ENCODE measurements around the gene NPM1. TPM values are rescaled to one million over a fixed set of nuclear protein-coding genes. Genes with fewer than 3 reads are reported as not detected.
"Not testable (repeated sequence)": the region's sequence is repeated elsewhere in the genome, so short reads cannot be mapped to it uniquely, and the experiment has no call there.

Gene NPM1
- total and polyA plus RNA-seq, 4 experiments from 2014 or later, result 595 to 892 (median 817) TPM

DNA sequence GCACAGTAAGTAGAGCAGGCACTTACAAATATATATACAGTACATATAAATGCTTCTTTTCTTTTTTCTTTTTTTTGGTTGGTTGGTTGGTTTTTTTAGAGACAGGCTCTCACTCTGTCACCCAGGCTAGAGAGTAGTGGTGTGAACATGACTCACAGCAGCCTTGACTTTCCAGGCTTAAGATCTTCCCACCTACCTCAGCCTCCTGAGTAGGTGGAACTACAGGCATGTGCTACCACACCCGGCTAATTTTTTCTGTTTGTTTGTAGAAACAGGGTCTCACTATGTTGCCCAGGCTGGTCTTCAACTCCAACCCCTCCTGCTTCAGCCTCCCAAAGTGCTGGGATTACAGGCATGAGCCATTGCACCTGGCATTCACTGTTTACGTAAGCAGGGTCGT is 2.6 kb upstream of the NPM1 start:
- intact Hi-C loops (cut with micrococcal nuclease), result loop anchor here (5.0 to 10.0 kb wide), 5 partner anchors 802 to 1803 kb away; partner anchors contain the start of genes CREBRF, DUSP1, SPDL1 and STK10
- CTCF ChIA-PET (ENCODE audit: partially characterized antibody); H3K4me3 Mint-ChIP-seq; H3K4me3 ChIP-seq (ENCODE audit: low read length in 2 of 2); POLR2A ChIA-PET (ENCODE audit: partially characterized antibody); H3K36me3 ChIP-seq (ENCODE audit: insufficient read depth, low read length); H3K27me3 ChIP-seq (ENCODE audit: insufficient read depth, low read length); H3K27me3 Mint-ChIP-seq; H3K27ac ChIP-seq (ENCODE audit: low read depth, low read length); DNase-seq; H3K9me3 ChIP-seq (ENCODE audit: control insufficient read depth in 1 of 2, low read length in 2 of 2): not testable (repeated sequence)
- H3K9me3 Mint-ChIP-seq, result peaks cover 0 to 10% (median 0%) of the 10 kb centered on the region in 8 donors
- H3K4me1 Mint-ChIP-seq, result peaks cover 15 to 34% (median 22%) of the 10 kb centered on the region in 4 donors
- H3K36me3 Mint-ChIP-seq, result peaks cover 2 to 26% of the 10 kb centered on the region in 2 donors
- H3K27ac Mint-ChIP-seq, result peak overlapping the region in 1 of 7 donors; percentile 64
- H3K4me1 ChIP-seq (ENCODE audit: insufficient read depth, low read length), result peaks cover 20% of the 10 kb centered on the region

DNA sequence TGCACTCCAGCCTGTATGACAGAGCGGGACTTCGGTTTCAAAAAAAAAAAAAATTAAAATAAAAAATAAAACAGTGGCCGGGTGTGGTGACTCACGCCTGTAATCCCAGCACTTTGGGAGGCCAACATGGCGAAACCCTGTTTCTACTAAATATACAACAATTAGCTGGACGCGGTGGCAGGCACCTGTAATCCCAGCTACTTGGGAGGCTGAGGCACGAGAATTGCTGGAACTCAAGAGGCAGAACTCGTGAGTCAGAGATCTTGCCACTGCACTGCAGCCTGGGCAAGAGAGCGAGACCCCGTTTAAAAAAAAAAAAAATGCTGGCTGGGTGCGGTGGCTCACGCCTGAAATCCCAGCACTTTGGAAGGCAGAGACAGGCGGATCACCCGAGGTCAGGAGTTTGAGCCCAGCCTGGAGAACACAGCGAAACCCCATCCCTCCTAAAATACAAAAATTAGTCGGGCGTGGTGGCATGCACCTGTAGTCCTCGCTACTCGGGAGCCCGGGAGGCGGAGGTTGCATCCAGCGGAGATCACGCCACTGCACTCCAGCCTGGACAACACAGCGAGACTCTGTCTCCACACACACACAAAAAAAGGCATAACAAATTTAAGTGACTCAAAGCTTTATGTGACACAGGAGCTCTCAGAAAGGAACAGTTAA is 1.5 kb upstream of the NPM1 start:
- no peak overlapping the region for H3K4me3 ChIP-seq (ENCODE audit: low read length in 2 of 2)
- H3K27me3 Mint-ChIP-seq, result peaks cover 1 to 3% of the 10 kb centered on the region in 2 donors
- H3K36me3 ChIP-seq (ENCODE audit: insufficient read depth, low read length), result no peaks in the 10 kb centered on the region
- H3K27ac Mint-ChIP-seq, result peak overlapping the region in 4 of 7 donors; percentile 48 to 95 (median 69)
- H3K4me1 ChIP-seq (ENCODE audit: insufficient read depth, low read length), result peaks cover 32% of the 10 kb centered on the region
- intact Hi-C loops (cut with micrococcal nuclease), result loop anchor here (5.0 to 10.0 kb wide), 5 partner anchors 801 to 1804 kb away; partner anchors contain the start of genes CREBRF, DUSP1, SPDL1 and STK10
- peaks cover 9 to 35% of the 10 kb centered on the region in 2 donors for H3K36me3 Mint-ChIP-seq
- ChIA-PET CTCF (ENCODE audit: partially characterized antibody) (interaction anchor here (0.6 to 0.7 kb wide), 2 partner anchors 52 to 399 kb away, joined by 3 read pairs; no protein-coding TSS in a partner anchor), POLR2A (ENCODE audit: partially characterized antibody) (interaction anchor here (1.1 to 2.1 kb wide), 4 partner anchors 9 to 1388 kb away, joined by 3 to 9 read pairs (median 5); no protein-coding TSS in a partner anchor)
- no peaks in the 10 kb centered on the region for H3K9me3 ChIP-seq (ENCODE audit: control insufficient read depth in 1 of 2, low read length in 2 of 2)
- no peak overlapping the region for H3K27ac ChIP-seq (ENCODE audit: low read depth, low read length)
- peaks cover 0 to 10% (median 0%) of the 10 kb centered on the region in 8 donors for H3K9me3 Mint-ChIP-seq
- H3K4me1 Mint-ChIP-seq, result peaks cover 25 to 45% (median 33%) of the 10 kb centered on the region in 4 donors
- peak overlapping the region in 7 of 8 donors; percentile 31 to 99 (median 46) for H3K4me3 Mint-ChIP-seq
- no peaks in the 10 kb centered on the region for H3K27me3 ChIP-seq (ENCODE audit: insufficient read depth, low read length)
- no peak for DNase-seq

DNA sequence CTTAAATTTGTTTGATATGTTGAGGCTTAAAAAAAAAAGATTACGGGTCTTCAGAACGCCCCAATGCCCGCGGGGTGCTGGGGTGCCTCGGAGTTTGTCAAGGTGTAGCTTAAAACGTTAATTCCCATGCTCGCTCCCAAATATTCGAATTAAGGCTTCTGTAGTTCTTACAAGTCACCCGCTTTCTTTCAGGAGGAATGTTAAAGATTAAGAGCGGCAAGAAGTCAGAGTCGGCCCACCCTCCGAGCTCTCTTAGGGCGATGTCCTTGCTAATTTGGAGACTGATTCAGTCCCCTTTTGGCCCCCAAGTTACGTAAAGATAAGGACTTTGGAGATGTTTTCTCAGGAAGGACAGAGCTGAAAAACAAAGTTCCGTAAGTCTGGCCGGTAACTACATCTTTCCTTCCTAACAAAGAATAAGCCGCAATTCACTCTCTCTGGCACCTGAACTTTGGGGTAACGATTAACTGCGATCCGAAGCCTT is 746 bp upstream of the NPM1 start:
- Mint-ChIP-seq H3K27me3 (peaks cover 1 to 3% of the 10 kb centered on the region in 2 donors), H3K9me3 (peaks cover 0 to 10% (median 0%) of the 10 kb centered on the region in 8 donors), H3K4me1 (peaks cover 29 to 52% (median 40%) of the 10 kb centered on the region in 4 donors), H3K36me3 (peaks cover 13 to 41% of the 10 kb centered on the region in 2 donors), H3K4me3 (peak overlapping the region; percentile 97 to 99 (median 98)), H3K27ac (peak overlapping the region; percentile 95 to 100 (median 99))
- H3K27me3 ChIP-seq (ENCODE audit: insufficient read depth, low read length), result no peaks in the 10 kb centered on the region
- intact Hi-C loops (cut with micrococcal nuclease), result loop anchor here (1.0 to 10.0 kb wide), 6 partner anchors 619 to 1805 kb away; partner anchors contain the start of genes CREBRF, DUSP1, FBXW11 and SPDL1
- ChIA-PET CTCF (ENCODE audit: partially characterized antibody) (no interaction called here), POLR2A (ENCODE audit: partially characterized antibody) (interaction anchor here (0.7 to 3.0 kb wide), 10 partner anchors 8 to 1387 kb away, joined by 3 to 27 read pairs (median 4); partner anchors contain the start of gene FBXW11)
- H3K9me3 ChIP-seq (ENCODE audit: control insufficient read depth in 1 of 2, low read length in 2 of 2), result no peaks in the 10 kb centered on the region
- H3K4me3 ChIP-seq (ENCODE audit: low read length in 2 of 2), result peak overlapping the region; percentile 74 to 94
- H3K4me1 ChIP-seq (ENCODE audit: insufficient read depth, low read length), result peaks cover 39% of the 10 kb centered on the region
- peak overlapping the region; percentile 79 for H3K27ac ChIP-seq (ENCODE audit: low read depth, low read length)
- DNase-seq, result no peak
- peaks cover under 1% of the 10 kb centered on the region for H3K36me3 ChIP-seq (ENCODE audit: insufficient read depth, low read length)

DNA sequence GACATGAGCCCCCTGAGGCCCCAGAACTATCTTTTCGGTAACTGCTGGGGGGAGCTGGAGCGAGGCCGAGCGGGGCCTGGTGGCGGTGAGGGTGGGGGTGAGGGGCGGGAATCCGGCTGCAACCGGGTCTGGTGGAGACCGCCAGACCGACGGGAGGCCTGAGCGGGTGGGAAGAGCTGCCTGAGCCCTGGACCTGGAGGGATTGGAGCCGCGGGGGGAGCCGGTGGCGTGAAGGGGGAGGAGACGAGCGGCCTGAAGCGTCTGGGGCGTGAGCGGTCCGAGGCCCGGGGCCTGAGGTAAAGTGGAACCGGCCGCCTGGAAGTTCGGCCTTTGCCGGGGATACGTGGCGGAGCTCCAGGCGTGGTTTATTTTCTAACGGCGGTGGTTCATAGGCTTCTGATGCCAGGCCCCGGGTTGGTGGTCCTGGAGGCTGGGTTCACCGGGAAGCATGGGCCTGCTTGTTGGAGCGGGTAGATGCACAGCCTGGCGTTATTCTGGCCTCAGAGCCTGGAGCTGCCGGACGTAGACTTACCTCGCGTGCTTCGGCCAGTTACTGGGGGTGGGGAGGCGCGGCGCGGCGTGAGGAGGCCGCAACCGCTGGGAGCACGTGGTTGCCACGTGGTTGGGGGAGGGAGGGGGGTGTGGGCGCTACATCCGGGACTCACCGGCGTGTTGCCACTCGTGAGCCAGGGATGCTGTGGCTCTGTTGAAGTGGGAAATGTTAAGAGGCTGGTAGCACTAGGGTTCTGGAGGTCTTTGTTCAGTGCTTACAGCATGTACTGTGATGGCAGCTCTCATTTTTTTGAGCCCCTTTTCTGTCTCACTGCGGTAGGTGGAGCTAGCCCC is 544 bp downstream of the NPM1 start:
- peaks cover 24 to 54% of the 10 kb centered on the region in 2 donors for H3K36me3 Mint-ChIP-seq
- peak overlapping the region; percentile 50 to 80 for H3K4me3 ChIP-seq (ENCODE audit: low read length in 2 of 2)
- H3K4me1 Mint-ChIP-seq, result peaks cover 33 to 65% (median 50%) of the 10 kb centered on the region in 4 donors
- peaks cover 13% of the 10 kb centered on the region for H3K36me3 ChIP-seq (ENCODE audit: insufficient read depth, low read length)
- peak overlapping the region; percentile 95 to 100 (median 99) for H3K27ac Mint-ChIP-seq
- peak overlapping the region; percentile 97 to 99 (median 98) for H3K4me3 Mint-ChIP-seq
- H3K27ac ChIP-seq (ENCODE audit: low read depth, low read length), result peak overlapping the region; percentile 79
- DNase-seq, result peak; percentile 74 to 87 (median 79)
- H3K27me3 ChIP-seq (ENCODE audit: insufficient read depth, low read length), result no peaks in the 10 kb centered on the region
- intact Hi-C loops (cut with micrococcal nuclease), result loop anchor here (1.0 to 10.0 kb wide), 6 partner anchors 618 to 1806 kb away; partner anchors contain the start of genes CREBRF, DUSP1, FBXW11 and SPDL1
- H3K27me3 Mint-ChIP-seq, result peaks cover 0 to 3% of the 10 kb centered on the region in 2 donors
- peaks cover 0 to 10% (median 0%) of the 10 kb centered on the region in 8 donors for H3K9me3 Mint-ChIP-seq
- peaks cover 52% of the 10 kb centered on the region for H3K4me1 ChIP-seq (ENCODE audit: insufficient read depth, low read length)
- CTCF ChIA-PET (ENCODE audit: partially characterized antibody), result interaction anchor here (0.6 to 1.4 kb wide), 2 partner anchors 30 to 1805 kb away, joined by 4 read pairs; partner anchors contain the start of genes FGF18 and SPDL1
- no peaks in the 10 kb centered on the region for H3K9me3 ChIP-seq (ENCODE audit: control insufficient read depth in 1 of 2, low read length in 2 of 2)
- POLR2A ChIA-PET (ENCODE audit: partially characterized antibody), result interaction anchor here (0.6 to 3.0 kb wide), 17 partner anchors 9 to 1756 kb away, joined by 3 to 27 read pairs (median 4); partner anchors contain the start of genes BNIP1, FBXW11 and FGF18

DNA sequence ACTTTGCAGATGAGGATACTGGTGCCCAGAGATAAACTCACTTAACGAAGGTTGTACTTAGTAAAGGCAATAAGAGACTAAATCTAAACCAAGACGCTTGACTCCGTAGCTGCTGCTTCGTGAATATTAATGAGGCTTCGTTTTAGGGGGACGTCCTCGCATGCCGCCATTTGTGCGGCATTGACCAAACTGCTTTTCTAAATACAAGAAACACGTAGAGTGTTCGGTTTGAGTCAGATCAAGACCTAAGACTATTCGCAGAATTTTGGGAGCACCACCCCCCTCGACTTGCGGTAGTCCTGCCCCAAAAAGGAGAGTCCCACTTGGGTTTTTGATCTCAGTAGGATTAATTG is 1.1 kb downstream of the NPM1 start:
- intact Hi-C loops (cut with micrococcal nuclease), result loop anchor here (5.0 to 10.0 kb wide), 5 partner anchors 799 to 1806 kb away; partner anchors contain the start of genes CREBRF, DUSP1, SPDL1 and STK10
- H3K4me3 Mint-ChIP-seq, result peak overlapping the region; percentile 97 to 99 (median 98)
- ChIA-PET POLR2A (ENCODE audit: partially characterized antibody) (interaction anchor here (0.7 to 3.0 kb wide), 9 partner anchors 12 to 1756 kb away, joined by 3 to 27 read pairs (median 4); partner anchors contain the start of genes BNIP1, FBXW11 and FGF18), CTCF (ENCODE audit: partially characterized antibody) (interaction anchor here (0.6 to 1.4 kb wide), 2 partner anchors 30 to 1805 kb away, joined by 4 read pairs; partner anchors contain the start of genes FGF18 and SPDL1)
- H3K36me3 Mint-ChIP-seq, result peaks cover 28 to 60% of the 10 kb centered on the region in 2 donors
- peaks cover 18% of the 10 kb centered on the region for H3K36me3 ChIP-seq (ENCODE audit: insufficient read depth, low read length)
- peak overlapping the region; percentile 50 to 80 for H3K4me3 ChIP-seq (ENCODE audit: low read length in 2 of 2)
- peaks cover 35 to 70% (median 54%) of the 10 kb centered on the region in 4 donors for H3K4me1 Mint-ChIP-seq
- peaks cover 57% of the 10 kb centered on the region for H3K4me1 ChIP-seq (ENCODE audit: insufficient read depth, low read length)
- DNase-seq, result peak in 1 of 5 donors; percentile 44
- H3K27ac ChIP-seq (ENCODE audit: low read depth, low read length), result peak overlapping the region; percentile 79
- no peaks in the 10 kb centered on the region for H3K9me3 ChIP-seq (ENCODE audit: control insufficient read depth in 1 of 2, low read length in 2 of 2)
- H3K27ac Mint-ChIP-seq, result peak overlapping the region; percentile 95 to 100 (median 99)
- H3K9me3 Mint-ChIP-seq, result peaks cover 0 to 10% (median 0%) of the 10 kb centered on the region in 8 donors
- peaks cover 0 to 3% of the 10 kb centered on the region in 2 donors for H3K27me3 Mint-ChIP-seq
- H3K27me3 ChIP-seq (ENCODE audit: insufficient read depth, low read length), result no peaks in the 10 kb centered on the region

DNA sequence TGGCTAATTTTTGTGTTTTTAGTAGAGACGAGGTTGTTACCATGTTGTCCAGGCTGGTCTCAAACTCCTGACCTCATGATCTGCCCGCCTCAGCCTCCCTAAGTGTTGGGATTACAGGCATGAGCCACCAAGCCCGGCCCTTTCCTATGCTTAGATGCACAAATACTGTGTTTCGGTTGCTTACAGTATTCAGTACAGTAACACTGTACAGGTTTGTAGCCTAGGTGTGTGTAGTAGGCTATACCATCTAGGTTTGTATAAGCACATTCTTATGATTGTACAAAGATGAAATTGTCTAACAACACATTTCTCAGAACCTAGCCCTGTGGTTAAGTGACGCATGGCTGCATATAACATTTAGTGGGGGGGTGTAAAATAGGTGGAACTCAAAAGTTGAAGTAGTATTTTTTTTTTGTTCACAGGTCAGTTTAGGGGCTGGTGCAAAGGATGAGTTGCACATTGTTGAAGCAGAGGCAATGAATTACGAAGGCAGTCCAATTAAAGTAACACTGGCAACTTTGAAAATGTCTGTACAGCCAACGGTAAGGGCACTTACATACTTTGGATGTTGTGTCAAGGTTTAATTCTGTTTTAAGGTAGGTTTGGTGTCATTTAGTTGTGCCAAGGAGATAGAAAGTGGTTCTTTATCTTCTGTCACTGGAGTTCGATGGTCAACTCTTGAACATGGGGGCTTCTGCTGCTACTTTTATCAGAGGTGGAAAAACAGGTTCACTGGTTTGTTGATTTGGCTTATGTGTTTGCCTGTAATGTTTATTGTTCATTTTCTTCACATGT is 3.4 kb downstream of the NPM1 start:
- Histone ChIP-seq H3K36me3 (ENCODE audit: insufficient read depth, low read length) (peaks cover 39% of the 10 kb centered on the region), H3K9me3 (ENCODE audit: control insufficient read depth in 1 of 2, low read length in 2 of 2) (no peaks in the 10 kb centered on the region), H3K27ac (ENCODE audit: low read depth, low read length) (no peak overlapping the region), H3K27me3 (ENCODE audit: insufficient read depth, low read length) (no peaks in the 10 kb centered on the region), H3K4me3 (ENCODE audit: low read length in 2 of 2) (no peak overlapping the region), H3K4me1 (ENCODE audit: insufficient read depth, low read length) (peaks cover 65% of the 10 kb centered on the region)
- peaks cover 0 to 10% (median 0%) of the 10 kb centered on the region in 8 donors for H3K9me3 Mint-ChIP-seq
- ChIA-PET POLR2A (ENCODE audit: partially characterized antibody) (no interaction called here), CTCF (ENCODE audit: partially characterized antibody) (no interaction called here)
- H3K27ac Mint-ChIP-seq, result peak overlapping the region; percentile 28 to 95 (median 68)
- peaks cover 34 to 77% of the 10 kb centered on the region in 2 donors for H3K36me3 Mint-ChIP-seq
- intact Hi-C loops (cut with micrococcal nuclease), result no loop called here
- H3K4me3 Mint-ChIP-seq, result peak overlapping the region; percentile 43 to 99 (median 68)
- H3K4me1 Mint-ChIP-seq, result peaks cover 40 to 78% (median 62%) of the 10 kb centered on the region in 4 donors
- peaks cover 0 to 3% of the 10 kb centered on the region in 2 donors for H3K27me3 Mint-ChIP-seq
- peak in 3 of 5 donors; percentile 13 to 53 (median 24) for DNase-seq
